Body of pancreas (tissue), 4 donors: ENCODE results near the gene GINS2. TPM values are rescaled to one million over a fixed set of nuclear protein-coding genes. Genes with fewer than 3 reads are reported as not detected.

Experiments used
- ATAC-seq: fragments of 150-250 bp; one replicate; pipeline ENCODE4 v1.9.1; 2016
- DNase-seq, 4 donors: peaks; one replicate each; pipeline ENCODE4 v3.0.0-alpha.2; 2019
- H3K27ac ChIP-seq, 4 donors: fragments of 200-600 bp; sonication (generic); 1 replicate in 3 of 4; 2 replicates in 1 of 4; pipeline versions ENCODE4 v1.5.1 to v1.6.1; 2016 to 2019; ENCODE audit warnings: mild to moderate bottlenecking in 1 of 4, mixed read lengths in 1 of 4, moderate library complexity in 1 of 4
- H3K27me3 ChIP-seq, 2 donors: fragments of 200-600 bp; sonication (generic); one replicate each; pipeline ENCODE4 v1.6.0; 2016; ENCODE audit warnings: mild to moderate bottlenecking in 1 of 2
- H3K36me3 ChIP-seq, 2 donors: fragments of 200-600 bp; sonication (generic); replicated peaks in 1 of 2; 2 replicates each; pipeline ENCODE4 v1.5.1; 2016; ENCODE audit warnings: low read depth in 2 of 2; ENCODE audit not compliant: insufficient read depth in 1 of 2
- H3K4me1 ChIP-seq: fragments of 200-600 bp; sonication (generic); one replicate; pipeline ENCODE4 v1.6.0; 2016
- H3K4me3 ChIP-seq, 2 donors: fragments of 200-600 bp; sonication (generic); 1 replicate in 1 of 2; 2 replicates in 1 of 2; pipeline ENCODE4 v1.5.1; 2016 to 2019
- H3K9me3 ChIP-seq, 3 donors: fragments of 200-600 bp; sonication (generic); 1 replicate in 2 of 3; 2 replicates in 1 of 3; pipeline ENCODE4 v1.5.1; 2016
- CTCF ChIP-seq, 7 experiments: fragments of 450-650 bp in 4 of 7; fragments of 200-600 bp in 3 of 7; sonication (generic) in 3 of 7; IDR thresholded peaks; one replicate each; pipeline ENCODE4 v1.5.1; 2016 to 2019; ENCODE audit warnings: antibody characterized with exemption in 7 of 7
- POLR2A ChIP-seq, 3 donors: fragments of 450-650 bp; IDR thresholded peaks; one replicate each; pipeline ENCODE4 v1.6.1; 2016; ENCODE audit warnings: antibody characterized with exemption in 3 of 3, mild to moderate bottlenecking in 2 of 3
- WGBS, 2 donors: methylation state at CpG; one replicate each; pipeline ENCODE4 v1.1.5; 2017; 5-methylcytosine and 5-hydroxymethylcytosine counted together
- intact Hi-C: fragments of 100-400 bp; cut with DNase I; formaldehyde crosslinking; loops from one replicate; pipeline ENCODE4 v1.15.1; 2023
- total RNA-seq, 2 donors: library from RNA; depleted of rRNA; stranded (reverse); fragments of >200 nt; gene quantifications; one replicate each; pipeline ENCODE4 v1.1.0, GENCODE V29; 2016

The GINS2 gene
- total RNA-seq, 2 donors from 2014 or later: 0.26 to 0.33 TPM

GRCh38 chr16:85680352-85680944 lies 8.3 kb downstream of the GINS2 start:
- H3K4me3 ChIP-seq: no peak overlapping the region
- intact Hi-C loops: no loop called here
- no peak for ATAC-seq
- peaks cover 9% of the 10 kb centered on the region for H3K4me1 ChIP-seq
- WGBS, 2 donors: 86 to 89% methylated on average over 6 of the region's 6 CpGs
- H3K36me3 ChIP-seq: no peaks in the 10 kb centered on the region
- H3K27me3 ChIP-seq: no peaks in the 10 kb centered on the region
- no peak for TF ChIP-seq POLR2A (IDR thresholded peaks at IDR 0.05)
- TF ChIP-seq CTCF (IDR thresholded peaks at IDR 0.05): no peak
- no peak for DNase-seq
- no peaks in the 10 kb centered on the region for H3K9me3 ChIP-seq
- no peak overlapping the region for H3K27ac ChIP-seq

GRCh38 chr16:85679870-85680269 lies 8.9 kb downstream of the GINS2 start:
- TF ChIP-seq CTCF (IDR thresholded peaks at IDR 0.05): no peak
- TF ChIP-seq POLR2A (IDR thresholded peaks at IDR 0.05): no peak
- ATAC-seq: no peak
- no peaks in the 10 kb centered on the region for H3K36me3 ChIP-seq

DNA sequence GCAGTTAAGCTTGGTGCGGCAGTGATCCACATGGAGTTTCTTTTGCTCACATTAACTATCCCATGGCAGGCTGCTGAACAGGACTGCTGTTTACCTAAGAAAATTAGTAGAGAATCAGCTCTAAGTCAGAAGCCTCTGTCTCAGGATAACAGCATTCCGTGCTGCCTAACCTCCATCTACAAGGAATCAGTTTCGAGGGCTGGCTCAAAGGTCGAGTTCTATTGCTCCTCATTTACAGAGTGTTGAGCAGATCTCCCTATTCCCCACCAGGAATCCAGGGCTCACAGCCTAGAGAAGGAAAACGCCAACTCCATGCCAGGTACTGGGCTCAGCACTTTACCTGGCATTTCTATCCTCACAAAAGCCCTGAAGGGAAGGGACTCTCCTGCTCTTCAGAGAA lies 9.9 kb downstream of the GINS2 start:
- WGBS, 2 donors: 64 to 86% methylated on average over 5 of the region's 5 CpGs
- intact Hi-C loops: no loop called here
- no peak overlapping the region for H3K27ac ChIP-seq

More at GRCh38 chr16:85679870-85680269, 8.9 kb downstream of the GINS2 start:
- H3K9me3 ChIP-seq: no peaks in the 10 kb centered on the region
- H3K4me3 ChIP-seq: no peak overlapping the region
- H3K27me3 ChIP-seq: no peaks in the 10 kb centered on the region
- H3K4me1 ChIP-seq: peaks cover 14% of the 10 kb centered on the region
- WGBS, 2 donors: 88 to 90% methylated on average over 4 to 6 of the region's 6 CpGs
- intact Hi-C loops: no loop called here
- H3K27ac ChIP-seq: no peak overlapping the region
- DNase-seq: no peak

DNA sequence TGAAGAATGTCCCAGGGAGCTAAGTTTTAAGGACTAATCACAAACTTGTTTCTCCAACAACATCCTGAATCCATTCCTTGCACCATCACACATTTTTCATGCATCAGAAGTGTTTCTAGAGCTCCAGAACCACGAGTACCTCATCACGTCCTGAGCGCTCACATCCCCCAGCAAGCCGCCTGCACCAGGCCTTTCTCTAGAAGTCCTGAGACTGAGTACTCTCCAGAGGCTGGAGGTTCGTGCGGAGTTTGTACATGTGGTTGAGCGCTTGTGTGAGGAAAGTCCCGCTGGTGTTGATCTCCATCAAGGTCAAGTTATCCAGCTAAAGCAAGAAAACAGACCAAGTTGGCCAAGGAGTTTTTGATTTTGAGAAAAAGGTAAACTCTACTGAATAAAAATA lies 10.7 kb downstream of the GINS2 start:
- no peaks in the 10 kb centered on the region for H3K27me3 ChIP-seq
- H3K4me3 ChIP-seq: no peak overlapping the region
- no peak for DNase-seq
- peaks cover 31% of the 10 kb centered on the region for H3K4me1 ChIP-seq
- TF ChIP-seq POLR2A (IDR thresholded peaks at IDR 0.05) (no peak), CTCF (IDR thresholded peaks at IDR 0.05) (no peak)
- H3K36me3 ChIP-seq: no peaks in the 10 kb centered on the region
- no peak overlapping the region for H3K27ac ChIP-seq
- WGBS, 2 donors: 51 to 68% methylated on average over 8 of the region's 8 CpGs
- no peak for ATAC-seq
- intact Hi-C loops: no loop called here
- H3K9me3 ChIP-seq: no peaks in the 10 kb centered on the region

More for the DNA sequence above, 9.9 kb downstream of the GINS2 start:
- TF ChIP-seq CTCF (IDR thresholded peaks at IDR 0.05) (no peak), POLR2A (IDR thresholded peaks at IDR 0.05) (no peak)
- Histone ChIP-seq H3K36me3 (no peaks in the 10 kb centered on the region), H3K4me3 (no peak overlapping the region), H3K27me3 (no peaks in the 10 kb centered on the region), H3K4me1 (peaks cover 25% of the 10 kb centered on the region), H3K9me3 (no peaks in the 10 kb centered on the region)
- ATAC-seq: no peak
- no peak for DNase-seq

DNA sequence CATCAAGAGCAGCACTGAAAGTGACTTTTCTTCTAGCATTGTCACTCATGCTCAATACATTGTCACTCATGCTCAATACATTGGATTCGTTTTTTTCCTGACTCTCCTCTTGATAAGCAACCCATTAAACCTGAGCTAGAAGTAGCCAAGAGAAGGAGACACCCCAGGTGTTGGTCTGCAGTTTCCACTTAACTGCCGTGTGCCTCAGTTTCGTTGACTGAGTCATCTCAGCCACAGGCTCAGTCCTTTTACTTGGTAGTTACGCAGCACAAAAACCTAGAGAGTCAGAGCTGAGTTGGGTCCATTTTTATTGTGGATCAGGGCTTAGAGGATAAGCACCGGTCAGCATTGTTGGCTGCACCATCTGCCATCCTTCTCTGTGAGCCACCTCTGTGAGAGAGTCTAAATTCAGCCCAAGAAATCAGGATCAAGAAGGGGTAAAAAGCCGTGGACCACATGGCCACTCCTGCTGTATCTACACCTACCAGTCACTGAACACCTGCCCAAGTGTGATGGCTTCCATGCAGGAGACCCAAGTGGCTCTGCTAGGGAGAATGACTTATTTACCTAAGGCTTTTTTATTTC lies 11.3 kb downstream of the GINS2 start:
- TF ChIP-seq CTCF (IDR thresholded peaks at IDR 0.05) (no peak), POLR2A (IDR thresholded peaks at IDR 0.05) (no peak)
- H3K4me3 ChIP-seq: no peak overlapping the region
- H3K27ac ChIP-seq: no peak overlapping the region
- DNase-seq: no peak
- no peak for ATAC-seq
- H3K9me3 ChIP-seq: no peaks in the 10 kb centered on the region
- 73 to 77% methylated on average over 6 of the region's 6 CpGs for WGBS, 2 donors
- H3K27me3 ChIP-seq: no peaks in the 10 kb centered on the region
- H3K4me1 ChIP-seq: peaks cover 35% of the 10 kb centered on the region
- peaks cover 0 to 3% of the 10 kb centered on the region in 2 donors for H3K36me3 ChIP-seq
- intact Hi-C loops: no loop called here
